H4 (cell line): Measurements from ENCODE around the gene BECN2. TPM values are rescaled to one million over a fixed set of nuclear protein-coding genes. Genes with fewer than 3 reads are reported as not detected.
"Not testable (repeated sequence)": the region's sequence is repeated elsewhere in the genome, so short reads cannot be mapped to it uniquely, and the experiment has no call there.

Source experiments
- DNase-seq: peaks from one replicate; pipeline ENCODE4 v3.0.0-alpha.2; 2015; ENCODE audit warnings: low spot score
- total RNA-seq: library from RNA; depleted of rRNA; stranded (reverse); fragments of >200 nt; shearing (Covaris generic); gene quantifications from 2 replicates; pipeline ENCODE4 v1.2.3, GENCODE V29; 2014; rRNA removed

Gene BECN2
- total RNA-seq, 1 experiment from 2014 or later = not detected

DNA sequence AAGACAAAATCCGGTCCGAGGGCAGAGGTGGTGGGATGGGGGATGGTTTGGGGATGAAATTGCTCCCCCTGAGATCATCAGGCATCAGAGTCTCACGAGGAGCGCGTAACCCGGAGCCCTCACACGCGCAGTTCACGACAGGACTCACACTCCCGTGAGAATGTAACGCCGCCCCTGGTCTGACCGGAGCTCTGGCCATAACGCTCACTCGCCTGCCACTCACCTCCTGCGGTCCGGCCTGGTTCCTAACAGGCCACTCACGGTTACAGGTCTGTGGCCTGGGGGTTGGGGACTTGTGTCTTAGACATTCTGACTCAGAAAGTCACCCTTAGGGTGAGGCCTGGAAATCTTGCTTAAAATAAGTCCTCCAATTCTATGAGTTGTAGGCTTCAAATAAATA is 21.5 kb downstream of the BECN2 start:
- no peak for DNase-seq

GRCh38 chr1:241979926-241980325 is 22.4 kb downstream of the BECN2 start:
- DNase-seq = no peak

DNA sequence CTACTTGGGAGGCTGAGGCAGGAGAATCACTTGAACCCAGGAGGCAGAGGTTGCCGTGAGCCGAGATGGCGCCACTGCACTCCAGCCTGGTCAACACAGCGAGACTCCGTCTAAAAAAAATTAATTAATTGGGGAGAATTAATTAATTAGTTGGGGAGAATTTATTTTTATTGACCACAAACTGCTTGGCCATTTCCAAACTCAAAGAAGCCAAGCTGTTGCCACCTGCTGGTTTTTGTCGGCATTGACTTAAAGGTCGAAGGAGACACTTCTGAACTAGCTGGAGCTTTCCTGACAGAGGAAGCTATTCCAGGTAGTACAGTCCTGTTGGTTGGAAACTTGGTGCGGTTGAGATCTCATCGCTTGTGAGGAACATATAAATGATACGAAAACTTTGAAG is 28.2 kb downstream of the BECN2 start:
- DNase-seq = peak; percentile 48

DNA sequence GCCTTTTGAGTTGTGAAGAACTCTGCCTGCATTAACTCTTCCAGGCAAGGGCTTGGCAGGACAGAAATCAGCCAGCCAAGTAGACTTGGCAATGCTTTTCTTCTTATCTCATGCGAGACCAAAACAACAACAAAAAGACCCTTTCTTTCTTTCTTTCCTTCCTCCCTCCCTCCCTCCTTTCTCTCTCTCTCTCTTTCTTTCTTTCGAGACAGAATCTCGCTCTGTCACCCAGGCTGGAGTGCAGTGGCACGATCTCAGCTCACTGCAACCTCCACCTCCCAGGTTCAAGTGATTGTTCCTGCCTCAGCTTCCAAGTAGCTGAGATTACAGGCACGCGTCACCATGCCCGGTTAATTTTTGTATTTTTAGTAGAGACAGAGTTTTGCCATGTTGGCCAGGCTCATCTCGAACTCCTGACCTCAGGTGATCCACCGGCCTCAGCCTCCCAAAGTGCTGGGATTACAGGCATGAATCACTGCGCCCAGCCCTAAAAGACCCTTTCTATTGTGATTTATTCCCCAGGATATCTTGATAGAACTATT is 30.9 kb downstream of the BECN2 start:
- not testable (repeated sequence) for DNase-seq

DNA sequence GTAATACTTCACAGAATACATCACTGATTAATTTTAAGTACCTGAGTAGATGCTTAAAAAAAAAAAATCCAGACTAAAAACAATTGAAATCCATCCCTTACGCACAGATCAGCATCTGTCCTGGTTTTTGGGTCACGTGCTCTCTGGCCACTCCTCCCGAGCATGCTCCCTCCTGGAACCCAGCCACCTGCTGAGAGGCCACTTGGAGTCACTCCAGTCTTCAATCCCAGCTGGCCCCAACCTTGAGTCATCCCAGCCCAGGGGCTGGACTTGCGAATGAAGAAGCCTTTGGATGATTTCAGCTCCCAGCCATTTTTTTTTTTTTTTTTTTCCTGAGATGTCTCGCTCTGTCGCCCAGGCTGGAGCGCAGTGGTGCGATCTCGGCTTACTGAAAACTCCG is 32.5 kb downstream of the BECN2 start:
- peak; percentile 94 for DNase-seq

DNA sequence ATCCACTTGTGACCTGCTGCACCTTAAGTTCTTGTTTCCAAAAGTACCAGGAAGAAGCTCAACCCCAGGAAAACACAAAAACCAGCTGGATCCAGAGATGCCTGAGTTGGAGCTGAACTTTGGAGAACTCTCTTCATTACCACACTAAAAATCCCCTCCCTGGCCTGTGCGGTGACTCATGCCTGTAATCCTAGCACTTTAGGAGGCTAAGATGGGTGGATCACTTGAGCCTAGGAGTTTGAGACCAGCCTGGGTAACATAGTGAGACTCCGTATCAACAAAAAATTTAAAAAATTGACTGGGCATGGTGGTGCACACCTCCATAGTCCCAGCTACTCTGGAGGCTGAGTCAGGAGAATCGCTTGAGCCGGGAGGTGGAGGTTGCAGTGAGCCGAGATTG is 35.2 kb downstream of the BECN2 start:
- DNase-seq = peak; percentile 41

DNA sequence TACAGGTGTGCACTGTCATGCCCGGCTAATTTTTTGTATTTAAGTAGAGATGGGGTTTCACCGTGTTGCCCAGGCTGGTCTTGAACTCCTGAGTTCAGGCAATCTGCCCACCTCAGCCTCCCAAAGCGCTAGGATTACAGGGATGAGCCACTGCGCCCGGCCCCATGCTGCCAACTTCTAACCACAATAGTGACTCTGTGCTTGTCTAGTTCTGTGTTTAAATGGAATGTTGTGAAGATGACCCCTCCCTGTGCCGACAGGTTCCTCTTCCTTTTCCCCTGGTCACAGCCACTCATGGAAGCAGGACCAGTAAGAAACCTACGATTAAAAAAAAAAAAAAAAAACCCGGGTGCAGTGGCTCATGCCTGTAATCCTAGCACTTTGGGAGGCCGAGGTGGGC is 36.6 kb downstream of the BECN2 start:
- no peak for DNase-seq

GRCh38 chr1:241997401-241997998 is 39.9 kb downstream of the BECN2 start:
- DNase-seq = no peak

GRCh38 chr1:241998412-241998921 is 40.9 kb downstream of the BECN2 start:
- DNase-seq = peak; percentile 75

DNA sequence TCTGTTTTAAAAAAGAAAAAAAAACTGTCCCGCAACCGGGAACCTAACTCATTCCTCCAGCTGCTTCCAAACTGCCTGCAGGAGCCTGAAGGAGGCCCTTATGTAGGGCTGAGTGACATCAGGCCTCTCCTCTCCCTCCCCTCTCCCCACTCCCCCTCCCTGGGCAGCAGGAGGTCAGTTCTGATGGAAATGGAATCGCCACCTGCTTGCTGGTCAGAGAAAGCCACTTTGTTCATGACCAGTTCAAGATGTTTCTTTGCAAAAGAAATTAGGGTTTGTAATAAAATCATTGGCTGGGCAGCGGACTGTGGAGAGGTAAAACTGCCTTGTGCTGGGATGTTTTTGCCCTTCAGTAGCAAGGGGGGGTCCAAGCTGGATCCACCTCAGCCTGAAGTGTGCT is 41.5 kb downstream of the BECN2 start, which contains the start of gene MAP1LC3C:
MAP1LC3C (minus strand) TSS at position 73 of the 400 bp plus-strand sequence. CDS start 90 bp downstream, outside the sequence.
- DNase-seq = no peak

DNA sequence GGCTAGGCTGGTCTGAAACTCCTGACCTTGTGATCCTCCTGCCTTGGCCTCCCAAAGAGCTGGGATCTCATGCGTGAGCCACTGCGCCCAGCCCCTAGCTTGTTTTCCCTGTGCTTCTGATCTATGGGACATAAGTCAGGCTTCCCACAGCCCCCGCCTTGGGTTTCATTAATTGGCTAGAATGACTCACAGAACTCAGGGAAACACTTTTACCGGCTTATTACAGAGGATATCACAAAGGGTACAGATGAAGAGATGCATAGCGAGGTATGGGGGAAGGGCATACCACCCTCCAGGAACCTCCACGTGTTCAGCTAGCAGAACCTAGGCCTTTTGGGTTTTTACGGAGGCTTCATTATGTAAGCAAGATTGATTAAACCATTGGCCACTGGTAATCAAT is 42.9 kb downstream of the BECN2 start:
- DNase-seq = no peak

DNA sequence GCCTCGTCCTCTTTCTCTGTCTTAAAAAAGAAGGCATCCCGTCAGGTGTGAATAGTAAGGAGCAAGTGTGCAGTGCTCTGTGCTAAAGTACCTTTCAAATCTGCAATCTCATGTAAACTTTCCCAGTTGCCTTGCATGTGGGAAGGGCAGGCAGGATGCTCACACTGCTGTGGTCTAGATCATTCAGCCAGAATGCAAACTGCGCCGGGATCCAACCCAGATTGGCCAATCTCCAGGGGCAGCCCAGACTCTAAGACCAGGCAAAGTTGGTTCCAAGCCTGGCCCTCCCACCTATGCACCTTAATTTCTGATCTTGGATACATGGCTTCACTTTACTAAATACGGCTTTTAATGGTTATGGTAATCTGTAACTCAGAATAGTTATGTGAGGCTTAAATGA is 44.5 kb downstream of the BECN2 start:
- no peak for DNase-seq

GRCh38 chr1:242002510-242002909 is 44.9 kb downstream of the BECN2 start:
- no peak for DNase-seq

- no peak for DNase-seq
These were observed 47.4 kb downstream of the BECN2 start for GRCh38 chr1:242004751-242005495.

GRCh38 chr1:242005866-242006535 is 48.4 kb downstream of the BECN2 start:
- DNase-seq = no peak

- no peak for DNase-seq
These were observed 49.4 kb downstream of the BECN2 start for GRCh38 chr1:242006976-242007375.

Other genes with a start within 250 kb of the BECN2 start
- gene EXO1, start 109.6 kb upstream of the BECN2 start, total RNA-seq = 32.4 and 49.1 TPM in 2 replicates
- 0.08 TPM in 1 of 2 replicates, not detected in the other for gene MAP1LC3C, start 41.3 kb downstream of the BECN2 start, total RNA-seq